NCI-H1436 (cell line): Measurements from ENCODE around the gene PARD3B.
A peak's percentile ranks its signal among the peaks of the same experiment; 100 is the strongest.

Experiments
- DNase-seq: peaks from one replicate; lab custom pipeline; 2025; lab: John Stamatoyannopoulos, UW

The PARD3B gene

GRCh38 chr2:204657024-204657423, 111.7 kb downstream of the PARD3B start:
- no peak for DNase-seq

GRCh38 chr2:204662956-204663355, 117.7 kb downstream of the PARD3B start:
- no peak for DNase-seq

- DNase-seq = no peak
These were observed 118.6 kb downstream of the PARD3B start for GRCh38 chr2:204663816-204664425.

GRCh38 chr2:204664708-204665121, 119.4 kb downstream of the PARD3B start:
- DNase-seq = no peak

- no peak for DNase-seq
These were observed 119.9 kb downstream of the PARD3B start for GRCh38 chr2:204665207-204665606.

GRCh38 chr2:204665771-204666170, 120.5 kb downstream of the PARD3B start:
- no peak for DNase-seq

- no peak for DNase-seq
These were observed 122.7 kb downstream of the PARD3B start for GRCh38 chr2:204667990-204668389.

- no peak for DNase-seq
These were observed 124.1 kb downstream of the PARD3B start for GRCh38 chr2:204669382-204669781.

- DNase-seq = no peak
These were observed 124.8 kb downstream of the PARD3B start for GRCh38 chr2:204670124-204670523.

- DNase-seq = no peak
These were observed 125.5 kb downstream of the PARD3B start for GRCh38 chr2:204670756-204671155.

- no peak for DNase-seq
These were observed 127.5 kb downstream of the PARD3B start for GRCh38 chr2:204672772-204673171.

- no peak for DNase-seq
These were observed 128.6 kb downstream of the PARD3B start for GRCh38 chr2:204673877-204674276.

- DNase-seq = no peak
These were observed 132.8 kb downstream of the PARD3B start for GRCh38 chr2:204678031-204678430.

- DNase-seq = no peak
These were observed 135.3 kb downstream of the PARD3B start for GRCh38 chr2:204680576-204680975.

GRCh38 chr2:204681412-204681811, 136.1 kb downstream of the PARD3B start:
- DNase-seq = no peak

GRCh38 chr2:204683384-204683783, 138.1 kb downstream of the PARD3B start:
- DNase-seq = no peak

- no peak for DNase-seq
These were observed 141.1 kb downstream of the PARD3B start for GRCh38 chr2:204686406-204686805.

- DNase-seq = no peak
These were observed 142.5 kb downstream of the PARD3B start for GRCh38 chr2:204687776-204688175.

- peak; percentile 32 for DNase-seq
These were observed 146.7 kb downstream of the PARD3B start for GRCh38 chr2:204691911-204692510.

- DNase-seq = no peak
These were observed 147.5 kb downstream of the PARD3B start for GRCh38 chr2:204692790-204693189.

GRCh38 chr2:204693262-204693661, 148.0 kb downstream of the PARD3B start:
- DNase-seq = no peak

GRCh38 chr2:204695506-204695905, 150.2 kb downstream of the PARD3B start:
- DNase-seq = no peak

- DNase-seq = no peak
These were observed 150.8 kb downstream of the PARD3B start for GRCh38 chr2:204696124-204696523.
